Measurements from ENCODE around the gene SESN3.
"Not testable (repeated sequence)": the region's sequence is repeated elsewhere in the genome, so short reads cannot be mapped to it uniquely, and the experiment has no call there.

SESN3 gene

GRCh38 chr11:95230810-95231126 is 234 bp downstream of the SESN3 start:
- no peak for TF ChIP-seq CTCF (IDR thresholded peaks at IDR 0.05; ENCODE audit: control insufficient read depth, extremely low read depth, insufficient read depth)
- DNase-seq (ENCODE audit: low read depth) = no peak
- peak overlapping the region; percentile 87 for H3K4me3 ChIP-seq (ENCODE audit: low read depth, low read length)

GRCh38 chr11:95229993-95230809 is 801 bp downstream of the SESN3 start:
- no peak for TF ChIP-seq CTCF (IDR thresholded peaks at IDR 0.05; ENCODE audit: control insufficient read depth, extremely low read depth, insufficient read depth)
- peak overlapping the region; percentile 87 for H3K4me3 ChIP-seq (ENCODE audit: low read depth, low read length)
- no peak for DNase-seq (ENCODE audit: low read depth)

GRCh38 chr11:95229199-95229992 is 1.6 kb downstream of the SESN3 start:
- no peak for DNase-seq (ENCODE audit: low read depth)
- H3K4me3 ChIP-seq (ENCODE audit: low read depth, low read length) = peak overlapping the region; percentile 87
- TF ChIP-seq CTCF (IDR thresholded peaks at IDR 0.05; ENCODE audit: control insufficient read depth, extremely low read depth, insufficient read depth) = no peak

- no peak for DNase-seq (ENCODE audit: low read depth)
- peak overlapping the region; percentile 87 for H3K4me3 ChIP-seq (ENCODE audit: low read depth, low read length)
- no peak for TF ChIP-seq CTCF (IDR thresholded peaks at IDR 0.05; ENCODE audit: control insufficient read depth, extremely low read depth, insufficient read depth)
Observed at GRCh38 chr11:95228081-95228749, 2.8 kb downstream of the SESN3 start.

GRCh38 chr11:95227060-95227459 is 3.9 kb downstream of the SESN3 start:
- DNase-seq (ENCODE audit: low read depth); H3K4me3 ChIP-seq (ENCODE audit: low read depth, low read length): not testable (repeated sequence)

GRCh38 chr11:95222817-95223216 is 8.2 kb downstream of the SESN3 start:
- DNase-seq (ENCODE audit: low read depth) = no peak
- no peak for TF ChIP-seq CTCF (IDR thresholded peaks at IDR 0.05; ENCODE audit: control insufficient read depth, extremely low read depth, insufficient read depth)

GRCh38 chr11:95219599-95219998 is 11.4 kb downstream of the SESN3 start:
- no peak for DNase-seq (ENCODE audit: low read depth)
- TF ChIP-seq CTCF (IDR thresholded peaks at IDR 0.05; ENCODE audit: control insufficient read depth, extremely low read depth, insufficient read depth) = no peak

More at GRCh38 chr11:95222817-95223216, 8.2 kb downstream of the SESN3 start:
- no peak overlapping the region for H3K4me3 ChIP-seq (ENCODE audit: low read depth, low read length)

More at GRCh38 chr11:95219599-95219998, 11.4 kb downstream of the SESN3 start:
- no peak overlapping the region for H3K4me3 ChIP-seq (ENCODE audit: low read depth, low read length)

Data from LNCaP clone FGC (cell line).